Measurements from ENCODE around the gene MICAL3.
"Not testable (repeated sequence)": the region's sequence is repeated elsewhere in the genome, so short reads cannot be mapped to it uniquely, and the experiment has no call there.

Gene MICAL3

GRCh38 chr22:18058371-18059093 lies 34.2 kb upstream of the MICAL3 start:
- no peak for DNase-seq

DNA sequence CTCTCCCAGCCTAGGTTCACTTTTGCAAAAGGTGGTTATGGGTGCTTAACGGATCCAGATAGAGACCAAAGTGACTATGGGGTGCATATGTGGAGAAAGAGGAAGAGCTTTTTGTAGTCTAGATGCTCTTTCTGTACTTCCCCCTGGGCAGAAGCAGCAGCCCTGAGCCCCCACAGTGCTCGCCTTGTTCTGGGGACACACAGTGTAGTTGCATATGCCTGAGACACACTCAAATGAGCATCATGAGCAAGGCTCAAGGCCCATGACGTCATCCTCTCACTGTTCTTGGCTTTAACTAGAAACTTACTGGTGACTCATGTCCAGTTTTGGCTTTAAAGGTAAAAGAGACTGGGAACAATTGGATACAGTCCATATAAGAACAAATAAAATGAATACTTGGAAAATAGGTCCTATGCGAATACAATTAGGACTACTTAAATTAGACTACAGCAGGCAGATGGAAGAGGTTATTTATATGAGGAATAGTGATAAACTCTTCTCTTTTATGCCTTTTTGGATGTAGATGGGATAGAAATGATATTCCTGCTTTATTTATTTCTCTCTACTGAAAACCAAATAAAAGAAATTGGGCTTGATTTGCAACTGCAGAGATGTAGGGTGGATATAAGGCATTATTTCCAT lies 33.3 kb upstream of the MICAL3 start:
- no peak for DNase-seq

DNA sequence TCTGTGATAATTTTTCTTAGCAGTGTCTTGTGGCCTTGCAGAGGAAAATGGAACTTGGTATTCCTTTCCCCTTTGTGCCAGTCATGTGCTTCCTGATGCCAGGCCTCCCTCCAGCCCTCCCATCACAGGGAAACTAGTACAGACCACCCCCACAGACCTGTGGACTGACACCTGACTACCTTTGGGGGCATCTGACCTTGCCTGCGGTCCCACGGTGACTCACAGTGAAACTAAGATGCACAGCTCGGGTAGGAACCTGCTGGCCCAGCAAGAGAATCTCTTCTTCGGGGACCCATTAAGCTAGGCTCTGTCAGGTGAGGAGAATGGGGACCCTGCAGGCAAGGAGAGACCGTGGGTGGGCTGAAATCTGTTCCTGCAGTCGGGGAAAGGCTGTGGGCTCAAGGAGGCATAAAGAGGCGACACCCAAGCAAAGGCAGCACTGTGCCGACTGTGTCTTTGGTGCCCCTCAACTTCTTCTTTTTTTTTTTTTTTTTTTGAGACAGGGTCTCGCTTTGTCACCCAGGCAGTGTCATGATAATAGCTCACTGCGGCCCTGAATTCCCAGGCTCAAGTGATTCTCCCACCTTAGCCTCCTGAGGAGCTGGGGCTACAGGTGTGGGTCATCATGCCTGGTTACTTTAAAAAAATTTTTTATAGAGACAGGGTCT lies 32.6 kb upstream of the MICAL3 start:
- no peak for DNase-seq

DNA sequence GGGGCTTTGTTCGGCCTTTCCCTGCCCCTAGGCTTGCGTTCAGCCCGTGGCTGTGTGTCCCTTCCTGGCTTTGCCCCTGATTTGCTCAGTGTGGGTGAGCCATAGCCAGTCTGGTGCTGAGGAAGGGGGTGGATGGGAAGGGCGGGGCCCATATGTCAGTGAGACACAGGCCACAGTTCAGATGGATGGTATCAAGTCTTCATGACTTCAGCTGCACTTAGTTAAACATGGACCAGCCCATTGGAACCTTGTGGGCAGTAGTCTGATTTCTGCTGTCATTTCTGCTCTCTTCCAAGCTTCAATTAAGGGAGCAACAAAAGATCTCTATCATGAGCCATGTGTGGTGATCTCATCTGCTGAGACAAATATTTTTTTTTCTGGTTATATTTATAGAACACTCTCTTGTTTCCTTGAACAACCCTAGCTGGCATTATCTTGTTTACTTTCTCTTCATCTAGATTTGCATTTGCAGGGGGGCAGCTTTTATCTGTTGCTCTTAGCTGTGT lies 31.9 kb upstream of the MICAL3 start:
- DNase-seq = no peak

DNA sequence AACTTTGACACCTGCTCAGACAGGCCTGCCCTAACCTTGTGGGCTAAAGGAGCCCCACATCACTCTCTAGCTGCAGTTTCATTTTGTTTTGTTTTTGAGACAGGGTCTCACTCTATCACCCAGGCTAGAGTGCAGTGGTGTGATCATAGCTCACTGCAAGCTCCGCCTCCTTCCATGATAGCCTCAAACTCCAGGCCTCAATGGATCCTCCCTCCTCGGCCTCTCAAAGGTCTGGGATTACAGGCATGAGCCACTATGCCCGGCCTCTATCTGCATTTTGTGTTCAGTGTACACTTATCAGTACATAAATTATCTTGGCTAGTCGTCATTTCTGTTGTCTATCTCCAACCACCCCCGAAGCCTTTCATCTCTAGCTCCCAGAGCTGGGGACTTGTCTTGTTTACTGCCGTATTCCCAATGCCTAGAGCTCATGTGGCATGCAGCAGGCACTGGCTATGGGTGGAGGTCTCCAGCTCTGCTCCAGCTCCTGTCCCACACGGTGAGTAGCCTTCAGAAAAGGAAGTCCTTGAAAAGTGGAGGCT lies 31.3 kb upstream of the MICAL3 start:
- DNase-seq = no peak

- not testable (repeated sequence) for DNase-seq
Measured at GRCh38 chr22:18053216-18053946, 29.0 kb upstream of the MICAL3 start.

- not testable (repeated sequence) for DNase-seq
Measured at GRCh38 chr22:18051113-18051512, 26.8 kb upstream of the MICAL3 start.

- no peak for DNase-seq
Measured at GRCh38 chr22:18050065-18050464, 25.7 kb upstream of the MICAL3 start.

GRCh38 chr22:18048441-18048898 lies 24.1 kb upstream of the MICAL3 start:
- no peak for DNase-seq

GRCh38 chr22:18048041-18048440 lies 23.7 kb upstream of the MICAL3 start:
- no peak for DNase-seq

GRCh38 chr22:18045794-18046193 lies 21.4 kb upstream of the MICAL3 start:
- DNase-seq = no peak

- no peak for DNase-seq
Measured at GRCh38 chr22:18044548-18045271, 20.3 kb upstream of the MICAL3 start.

GRCh38 chr22:18042685-18043084 lies 18.3 kb upstream of the MICAL3 start:
- no peak for DNase-seq

- not testable (repeated sequence) for DNase-seq
Measured at GRCh38 chr22:18040898-18041297, 16.5 kb upstream of the MICAL3 start.

- DNase-seq = no peak
Measured at GRCh38 chr22:18035751-18036150, 11.4 kb upstream of the MICAL3 start.

GRCh38 chr22:18034076-18034475 lies 9.7 kb upstream of the MICAL3 start:
- DNase-seq = no peak

DNA sequence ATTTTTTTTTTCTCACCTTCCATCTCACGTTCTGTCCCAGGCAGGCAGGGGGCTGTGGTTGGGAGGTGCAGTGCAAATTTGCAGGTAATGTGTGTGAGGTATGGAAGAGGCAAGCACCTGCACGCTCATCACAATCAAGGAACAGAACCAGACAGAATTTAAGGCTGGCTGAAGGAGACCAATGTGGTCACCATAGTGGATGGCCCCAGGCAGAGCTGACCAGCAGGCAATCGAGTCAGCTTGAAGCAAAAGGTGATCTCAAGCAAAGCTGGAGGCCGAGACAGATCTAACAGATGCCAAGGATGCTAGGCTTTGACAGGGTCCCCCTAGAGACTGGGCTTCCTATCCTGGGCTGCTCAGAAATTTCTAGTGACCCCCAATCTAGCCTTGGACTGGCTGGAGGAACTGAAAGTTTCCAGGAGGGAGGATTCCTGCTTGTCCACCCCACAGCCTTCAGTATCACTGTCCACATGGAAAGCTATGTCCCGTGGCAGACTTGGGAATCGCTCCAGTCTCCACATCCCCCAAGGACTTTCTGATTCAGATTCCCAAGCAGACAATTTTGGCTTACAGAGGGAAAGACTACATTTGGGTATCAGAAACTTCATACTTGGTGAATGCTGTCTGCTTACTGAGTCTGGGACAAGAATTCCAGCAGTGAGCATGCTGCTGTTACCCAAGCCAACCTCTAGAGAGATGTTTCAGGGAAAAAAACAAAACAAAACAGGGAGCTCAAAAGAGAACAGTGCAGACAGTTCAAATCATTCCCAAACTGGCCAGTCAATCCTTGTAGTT lies 9.0 kb upstream of the MICAL3 start:
- no peak for DNase-seq

GRCh38 chr22:18032455-18033101 lies 8.2 kb upstream of the MICAL3 start:
- no peak for DNase-seq

GRCh38 chr22:18031695-18032454 lies 7.5 kb upstream of the MICAL3 start:
- no peak for DNase-seq

Measured in CD4-positive, alpha-beta T cell treated with Interleukin-6 for 4 hours (primary cell).